GM18861 (cell line): ENCODE measurements around the gene ZC2HC1B.

Source experiments
- ATAC-seq: cut with Tn5 transposase; IDR thresholded peaks from one replicate; pipeline ENCODE4 v1.9.1; 2021; ENCODE audit not compliant: unreplicated experiment

ZC2HC1B gene

DNA sequence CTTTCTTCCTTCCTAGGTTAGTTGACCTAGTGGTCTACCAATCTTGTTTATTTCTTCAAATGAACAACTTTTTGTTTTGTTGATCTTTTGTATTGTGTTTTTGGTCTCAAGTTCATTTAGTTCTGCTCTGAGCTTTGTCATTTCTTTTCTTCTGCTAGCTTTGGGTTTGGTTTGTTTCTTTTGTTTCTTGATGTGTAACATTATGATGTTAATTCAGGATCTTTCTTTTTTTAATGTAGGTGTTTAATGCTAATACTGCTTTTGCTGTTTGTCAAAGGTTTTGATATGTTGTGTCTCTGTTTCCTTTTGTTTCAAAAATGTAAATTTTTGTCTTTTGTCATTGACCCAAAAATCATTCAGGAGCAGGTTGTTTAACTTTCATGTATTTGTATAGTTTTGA lies 65.7 kb downstream of the ZC2HC1B start:
- no peak for ATAC-seq

DNA sequence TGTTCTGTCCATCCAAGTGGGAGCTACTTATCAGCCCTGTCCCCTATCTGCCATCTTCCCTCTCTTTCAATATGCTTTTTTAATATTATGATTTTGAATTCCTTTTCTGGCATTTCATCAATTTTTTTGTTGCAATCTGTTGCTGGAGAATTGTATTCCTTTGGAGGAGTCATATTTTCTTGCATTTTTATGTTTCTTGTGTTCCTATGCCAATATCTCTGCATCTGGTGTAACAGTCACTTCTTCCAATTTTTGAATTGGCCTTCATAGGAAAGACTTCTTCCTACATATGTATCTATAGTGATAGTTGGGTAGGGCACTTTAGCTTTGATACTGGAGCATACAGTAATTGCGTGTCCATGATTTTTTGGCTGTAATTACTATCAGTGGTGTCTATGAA lies 70.1 kb downstream of the ZC2HC1B start:
- ATAC-seq: no peak

GRCh38 chr6:143934867-143935266 lies 70.6 kb downstream of the ZC2HC1B start:
- ATAC-seq: no peak

GRCh38 chr6:143936347-143936746 lies 72.1 kb downstream of the ZC2HC1B start:
- no peak for ATAC-seq

GRCh38 chr6:143936778-143937667 lies 72.7 kb downstream of the ZC2HC1B start:
- ATAC-seq: no peak

DNA sequence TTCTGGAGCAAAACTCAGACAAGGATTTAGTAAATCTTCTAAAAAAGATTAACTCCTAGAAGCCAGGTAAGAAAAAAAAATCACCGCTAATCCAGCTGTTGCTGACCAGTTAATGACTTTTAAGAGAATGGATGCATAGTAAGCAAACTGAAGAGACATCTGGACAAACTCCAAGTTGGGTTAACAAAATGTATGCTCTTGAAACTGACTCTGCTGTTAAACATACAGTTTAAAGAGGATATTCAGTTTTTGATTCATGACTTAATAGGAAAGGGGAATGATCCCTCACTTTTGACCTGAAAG lies 73.3 kb downstream of the ZC2HC1B start:
- ATAC-seq: no peak

- ATAC-seq: no peak
Observed at GRCh38 chr6:143939364-143939763, 75.1 kb downstream of the ZC2HC1B start.

DNA sequence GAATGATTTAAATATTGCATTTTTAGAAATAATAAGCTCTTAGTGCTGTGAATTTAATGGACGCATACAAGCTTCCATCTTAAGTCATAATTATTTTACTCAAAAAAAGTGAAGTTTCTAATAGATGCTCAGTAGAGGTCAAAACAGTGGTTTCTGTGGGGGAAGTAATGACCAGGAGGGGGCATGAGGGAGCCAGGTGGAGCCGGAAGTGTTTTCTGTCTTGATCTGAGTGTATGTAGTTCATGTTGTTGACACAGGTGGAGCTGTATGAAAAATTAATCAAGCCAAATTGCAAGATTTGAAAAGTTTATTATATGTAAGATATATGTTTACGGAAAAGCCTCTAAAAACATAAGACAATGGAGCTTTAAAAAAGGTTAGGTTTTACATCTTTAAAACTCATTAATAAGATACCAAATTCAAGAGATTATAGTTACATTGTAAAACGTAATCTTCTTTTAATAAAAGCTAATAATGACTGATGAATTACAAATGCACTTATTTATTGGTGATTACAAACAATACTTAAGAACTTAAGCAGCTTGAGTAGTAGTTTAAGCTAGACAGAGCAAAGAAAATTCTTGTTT lies 75.8 kb downstream of the ZC2HC1B start:
- ATAC-seq: peak; percentile 96

DNA sequence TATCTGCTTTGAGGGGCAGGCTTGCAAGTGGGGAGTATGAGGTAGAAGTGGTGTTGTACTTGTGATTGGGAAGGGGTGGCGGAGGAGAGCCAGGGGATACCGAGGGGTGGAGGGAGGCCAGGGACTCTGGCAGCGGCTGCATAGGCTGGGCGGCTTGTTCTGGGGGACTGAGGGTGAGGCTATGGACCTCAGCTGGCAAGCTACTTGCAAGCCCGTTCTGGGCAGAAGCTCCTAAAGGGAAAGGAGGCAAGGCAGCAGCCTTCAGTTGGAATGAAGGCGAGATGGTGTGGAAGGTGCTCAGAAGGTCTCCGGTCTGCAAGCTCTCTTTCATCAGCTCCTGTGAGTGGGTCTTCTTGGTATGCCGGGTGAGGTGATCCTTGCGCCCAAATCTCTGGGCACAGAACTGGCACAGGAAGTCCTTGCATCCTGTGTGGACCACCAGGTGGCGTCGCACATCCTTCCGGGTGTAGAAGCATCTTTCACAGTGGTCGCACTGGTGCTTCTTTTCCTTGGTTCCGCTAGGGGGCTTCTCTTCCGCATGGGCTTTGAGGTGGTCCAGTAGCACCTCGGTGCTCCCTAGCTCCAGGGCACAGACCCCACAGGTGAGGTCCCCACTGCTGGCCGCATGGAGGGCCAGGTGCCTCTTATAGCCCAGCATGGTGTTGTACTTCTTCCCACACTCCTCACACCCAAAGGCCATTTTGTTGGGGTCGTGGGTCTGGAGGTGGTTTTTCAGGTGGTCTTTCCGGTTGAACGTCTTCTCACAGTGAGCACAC lies 77.8 kb downstream of the ZC2HC1B start:
- no peak for ATAC-seq

- no peak for ATAC-seq
Observed at GRCh38 chr6:143948208-143948607, 83.9 kb downstream of the ZC2HC1B start.

DNA sequence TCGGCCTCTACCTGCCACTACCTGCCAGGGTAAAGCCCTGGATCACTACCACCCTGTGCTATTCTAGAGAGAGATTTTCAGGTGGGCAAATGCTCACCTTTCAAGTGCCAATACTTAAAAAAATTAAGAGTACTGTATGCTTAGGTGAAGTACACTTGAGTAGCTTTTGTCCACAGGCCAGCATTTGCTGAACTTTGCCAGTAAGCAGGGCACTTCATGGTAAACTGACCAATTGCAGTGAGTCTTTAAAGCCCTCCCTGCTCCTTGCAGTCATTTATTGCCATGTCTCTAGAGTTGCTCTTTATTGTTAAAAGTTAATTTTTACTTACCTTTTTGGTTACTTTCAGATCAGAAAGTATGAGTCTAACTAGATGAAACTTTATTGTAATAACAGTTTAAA lies 85.3 kb downstream of the ZC2HC1B start:
- no peak for ATAC-seq

- no peak for ATAC-seq
Observed at GRCh38 chr6:143949962-143950361, 85.7 kb downstream of the ZC2HC1B start.

- ATAC-seq: no peak
Observed at GRCh38 chr6:143950875-143951274, 86.6 kb downstream of the ZC2HC1B start.

GRCh38 chr6:143952060-143952778 lies 87.9 kb downstream of the ZC2HC1B start:
- no peak for ATAC-seq

DNA sequence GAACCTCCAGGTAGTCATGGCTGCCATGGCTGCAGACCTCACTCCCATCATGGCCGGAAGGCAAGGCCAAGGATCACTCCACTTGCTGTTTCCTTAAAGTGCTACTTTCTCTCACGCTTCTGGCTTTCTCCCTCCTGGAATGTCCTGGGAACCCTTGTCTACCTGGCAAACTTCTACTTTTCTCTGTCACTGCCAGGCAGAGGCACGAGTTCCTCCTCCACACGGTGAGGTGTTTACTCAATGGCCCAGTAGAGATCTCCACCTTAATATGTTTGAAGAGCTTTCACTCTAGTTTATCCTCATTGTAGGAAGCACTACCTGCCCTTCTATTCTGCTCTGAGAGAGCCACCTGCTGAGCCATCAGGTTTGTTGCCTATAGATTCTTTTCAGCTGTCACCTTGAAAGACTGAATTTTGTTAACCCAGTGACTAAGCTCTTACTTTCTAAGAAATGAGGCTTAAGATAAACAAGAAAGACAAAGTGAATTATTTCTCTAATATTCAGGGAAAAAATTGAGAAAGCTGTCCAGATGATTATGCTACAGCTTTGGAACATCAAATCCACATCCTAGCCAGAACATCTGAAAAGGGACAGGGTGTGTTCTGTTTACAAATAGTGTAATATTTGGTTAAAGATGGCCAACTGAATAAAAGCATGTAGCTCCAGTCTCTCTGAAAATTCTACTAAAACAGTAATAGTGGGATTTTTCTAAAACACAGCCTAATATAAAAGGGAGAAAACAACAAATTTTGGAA lies 88.8 kb downstream of the ZC2HC1B start:
- no peak for ATAC-seq

DNA sequence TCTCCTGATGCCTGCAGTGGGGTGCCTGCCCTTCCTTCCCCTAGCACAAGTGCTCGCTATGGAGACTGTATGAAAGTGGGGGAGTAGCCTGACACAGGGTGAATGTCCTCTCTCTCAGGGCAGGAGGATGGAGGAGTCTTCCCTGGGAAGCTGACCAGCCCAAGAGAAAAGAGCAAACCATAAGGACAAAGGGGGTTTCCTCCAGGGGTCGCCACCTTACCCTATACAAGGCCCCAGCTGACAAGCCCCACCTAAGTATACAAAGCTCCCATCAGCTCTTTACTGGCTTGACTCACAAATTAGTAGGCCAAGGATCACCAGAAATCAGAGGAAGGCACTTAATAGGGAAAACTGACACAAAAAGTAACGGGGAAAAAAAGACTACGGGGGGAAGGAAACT lies 89.6 kb downstream of the ZC2HC1B start:
- ATAC-seq: no peak

GRCh38 chr6:143955971-143956370 lies 91.7 kb downstream of the ZC2HC1B start:
- ATAC-seq: no peak

GRCh38 chr6:143957679-143958274 lies 93.5 kb downstream of the ZC2HC1B start:
- no peak for ATAC-seq

GRCh38 chr6:143958839-143959399 lies 94.6 kb downstream of the ZC2HC1B start:
- no peak for ATAC-seq

- ATAC-seq: no peak
Observed at GRCh38 chr6:143959927-143960326, 95.7 kb downstream of the ZC2HC1B start.
